ENCODE measurements around the gene ATP5F1B. TPM values are rescaled to one million over a fixed set of nuclear protein-coding genes. Genes with fewer than 3 reads are reported as not detected.

ATP5F1B gene
- total and polyA plus RNA-seq, 2 of the 13 experiments (the other 11 are each of a cell fraction or from before 2014, with no cell fraction given), result 1,051 to 1,180 TPM

DNA sequence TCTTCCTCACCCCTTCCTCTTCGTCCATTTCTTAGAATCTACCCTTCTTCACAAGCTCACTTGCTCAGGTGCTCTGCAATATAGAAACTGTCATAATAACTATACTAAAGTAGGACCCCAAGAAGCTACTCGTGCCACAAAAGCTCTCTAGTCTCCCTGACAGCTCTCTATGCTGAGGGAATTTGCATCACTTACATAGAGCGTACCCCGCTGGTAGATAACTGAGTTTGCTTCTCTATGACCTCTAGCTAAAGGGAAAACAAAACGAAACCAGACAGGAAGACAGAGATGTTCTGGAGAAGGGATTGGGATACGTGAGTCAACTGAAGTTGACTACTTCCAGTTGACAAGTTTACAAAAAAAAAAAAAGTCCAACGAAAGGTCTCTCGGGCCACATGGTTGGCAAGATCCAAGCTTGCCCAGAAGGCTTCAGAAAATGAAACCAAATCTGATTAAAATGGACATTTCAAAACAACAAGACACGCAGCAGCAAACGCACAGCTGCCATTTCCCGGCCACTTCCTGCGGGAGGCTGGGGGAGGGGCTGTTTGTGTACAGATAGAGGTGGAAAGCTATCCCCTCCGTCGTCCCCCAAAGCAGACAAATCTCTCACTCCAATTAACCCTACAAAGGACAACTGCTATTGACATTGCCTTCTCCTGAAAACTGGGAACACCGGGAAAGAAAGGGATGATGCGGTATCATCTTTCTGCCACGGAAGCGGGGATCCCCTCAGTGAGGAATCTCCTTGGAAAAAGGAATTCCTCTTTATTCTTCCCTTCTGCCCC lies 16.9 kb downstream of the ATP5F1B start (continued):
- TF ChIP-seq, protein P1, sequence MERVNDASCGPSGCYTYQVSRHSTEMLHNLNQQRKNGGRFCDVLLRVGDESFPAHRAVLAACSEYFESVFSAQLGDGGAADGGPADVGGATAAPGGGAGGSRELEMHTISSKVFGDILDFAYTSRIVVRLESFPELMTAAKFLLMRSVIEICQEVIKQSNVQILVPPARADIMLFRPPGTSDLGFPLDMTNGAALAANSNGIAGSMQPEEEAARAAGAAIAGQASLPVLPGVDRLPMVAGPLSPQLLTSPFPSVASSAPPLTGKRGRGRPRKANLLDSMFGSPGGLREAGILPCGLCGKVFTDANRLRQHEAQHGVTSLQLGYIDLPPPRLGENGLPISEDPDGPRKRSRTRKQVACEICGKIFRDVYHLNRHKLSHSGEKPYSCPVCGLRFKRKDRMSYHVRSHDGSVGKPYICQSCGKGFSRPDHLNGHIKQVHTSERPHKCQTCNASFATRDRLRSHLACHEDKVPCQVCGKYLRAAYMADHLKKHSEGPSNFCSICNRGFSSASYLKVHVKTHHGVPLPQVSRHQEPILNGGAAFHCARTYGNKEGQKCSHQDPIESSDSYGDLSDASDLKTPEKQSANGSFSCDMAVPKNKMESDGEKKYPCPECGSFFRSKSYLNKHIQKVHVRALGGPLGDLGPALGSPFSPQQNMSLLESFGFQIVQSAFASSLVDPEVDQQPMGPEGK (CRISPR knock-in tag; IDR thresholded peaks at IDR 0.05), result 0 out of 2 replicates have a peak, but pooled peaks have one; percentile 19
- TF ChIP-seq LCORL (IDR thresholded peaks at IDR 0.05), result no peak
- TF ChIP-seq LCORL (CRISPR knock-in tag; IDR thresholded peaks at IDR 0.05), result 0 out of 2 replicates have a peak, but pooled peaks have one; percentile 34
- TF ChIP-seq, protein P2, sequence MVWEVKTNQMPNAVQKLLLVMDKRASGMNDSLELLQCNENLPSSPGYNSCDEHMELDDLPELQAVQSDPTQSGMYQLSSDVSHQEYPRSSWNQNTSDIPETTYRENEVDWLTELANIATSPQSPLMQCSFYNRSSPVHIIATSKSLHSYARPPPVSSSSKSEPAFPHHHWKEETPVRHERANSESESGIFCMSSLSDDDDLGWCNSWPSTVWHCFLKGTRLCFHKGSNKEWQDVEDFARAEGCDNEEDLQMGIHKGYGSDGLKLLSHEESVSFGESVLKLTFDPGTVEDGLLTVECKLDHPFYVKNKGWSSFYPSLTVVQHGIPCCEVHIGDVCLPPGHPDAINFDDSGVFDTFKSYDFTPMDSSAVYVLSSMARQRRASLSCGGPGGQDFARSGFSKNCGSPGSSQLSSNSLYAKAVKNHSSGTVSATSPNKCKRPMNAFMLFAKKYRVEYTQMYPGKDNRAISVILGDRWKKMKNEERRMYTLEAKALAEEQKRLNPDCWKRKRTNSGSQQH (CRISPR knock-in tag; IDR thresholded peaks at IDR 0.05; ENCODE audit: low read depth), result peak; percentile 70; the same call in 1 of the 2 replicates
- TF ChIP-seq ZNF75D (CRISPR knock-in tag; IDR thresholded peaks at IDR 0.05; ENCODE audit: borderline replicate concordance), result no peak
- no peak for TF ChIP-seq ZNF256 (CRISPR knock-in tag; conservative IDR thresholded peaks at IDR 0.05)
- TF ChIP-seq KDM5A (IDR thresholded peaks at IDR 0.05; ENCODE audit: borderline replicate concordance, low read length), result no peak
- TF ChIP-seq FOXK2 (IDR thresholded peaks at IDR 0.05), result peak; percentile 31; the same call in 1 of the 2 replicates
- TF ChIP-seq, protein P3, sequence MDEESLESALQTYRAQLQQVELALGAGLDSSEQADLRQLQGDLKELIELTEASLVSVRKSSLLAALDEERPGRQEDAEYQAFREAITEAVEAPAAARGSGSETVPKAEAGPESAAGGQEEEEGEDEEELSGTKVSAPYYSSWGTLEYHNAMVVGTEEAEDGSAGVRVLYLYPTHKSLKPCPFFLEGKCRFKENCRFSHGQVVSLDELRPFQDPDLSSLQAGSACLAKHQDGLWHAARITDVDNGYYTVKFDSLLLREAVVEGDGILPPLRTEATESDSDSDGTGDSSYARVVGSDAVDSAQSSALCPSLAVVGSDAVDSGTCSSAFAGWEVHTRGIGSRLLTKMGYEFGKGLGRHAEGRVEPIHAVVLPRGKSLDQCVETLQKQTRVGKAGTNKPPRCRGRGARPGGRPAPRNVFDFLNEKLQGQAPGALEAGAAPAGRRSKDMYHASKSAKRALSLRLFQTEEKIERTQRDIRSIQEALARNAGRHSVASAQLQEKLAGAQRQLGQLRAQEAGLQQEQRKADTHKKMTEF (CRISPR knock-in tag; IDR thresholded peaks at IDR 0.05), result 0 out of 2 replicates have a peak, but pooled peaks have one; percentile 26
- 0 out of 2 replicates have a peak, but pooled peaks have one; percentile 21 for TF ChIP-seq MED1 (CRISPR knock-in tag; IDR thresholded peaks at IDR 0.05)
- TF ChIP-seq NR2C2 (CRISPR knock-in tag; IDR thresholded peaks at IDR 0.05; ENCODE audit: borderline replicate concordance), result 0 out of 2 replicates have a peak, but pooled peaks have one; percentile 41
- TF ChIP-seq ZNF335 (CRISPR knock-in tag; IDR thresholded peaks at IDR 0.05), result 0 out of 2 replicates have a peak, but pooled peaks have one; percentile 64
- TF ChIP-seq SALL1 (CRISPR knock-in tag; IDR thresholded peaks at IDR 0.05), result no peak

Data from HepG2 (cell line).